ENCODE results near the gene FAM81B.
"Not testable (repeated sequence)": the region's sequence is repeated elsewhere in the genome, so short reads cannot be mapped to it uniquely, and the experiment has no call there.

The FAM81B gene, protein sequence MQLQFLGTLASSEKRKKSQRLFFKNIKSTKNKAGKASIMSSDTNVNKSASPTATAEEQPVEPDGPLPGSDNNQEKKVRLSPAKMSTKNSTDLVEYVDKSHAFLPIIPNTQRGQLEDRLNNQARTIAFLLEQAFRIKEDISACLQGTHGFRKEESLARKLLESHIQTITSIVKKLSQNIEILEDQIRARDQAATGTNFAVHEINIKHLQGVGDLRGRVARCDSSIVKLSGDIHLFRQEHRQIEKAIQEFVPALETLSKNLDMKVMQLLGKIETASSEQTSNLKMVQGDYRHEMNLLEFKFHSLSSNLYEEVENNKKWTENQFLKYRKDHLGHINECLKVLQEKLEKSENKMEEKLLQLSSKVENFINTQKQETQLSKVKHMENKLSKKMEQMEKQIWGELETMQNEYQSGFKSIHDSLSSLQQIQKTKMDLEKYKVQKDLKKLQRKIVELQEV

DNA sequence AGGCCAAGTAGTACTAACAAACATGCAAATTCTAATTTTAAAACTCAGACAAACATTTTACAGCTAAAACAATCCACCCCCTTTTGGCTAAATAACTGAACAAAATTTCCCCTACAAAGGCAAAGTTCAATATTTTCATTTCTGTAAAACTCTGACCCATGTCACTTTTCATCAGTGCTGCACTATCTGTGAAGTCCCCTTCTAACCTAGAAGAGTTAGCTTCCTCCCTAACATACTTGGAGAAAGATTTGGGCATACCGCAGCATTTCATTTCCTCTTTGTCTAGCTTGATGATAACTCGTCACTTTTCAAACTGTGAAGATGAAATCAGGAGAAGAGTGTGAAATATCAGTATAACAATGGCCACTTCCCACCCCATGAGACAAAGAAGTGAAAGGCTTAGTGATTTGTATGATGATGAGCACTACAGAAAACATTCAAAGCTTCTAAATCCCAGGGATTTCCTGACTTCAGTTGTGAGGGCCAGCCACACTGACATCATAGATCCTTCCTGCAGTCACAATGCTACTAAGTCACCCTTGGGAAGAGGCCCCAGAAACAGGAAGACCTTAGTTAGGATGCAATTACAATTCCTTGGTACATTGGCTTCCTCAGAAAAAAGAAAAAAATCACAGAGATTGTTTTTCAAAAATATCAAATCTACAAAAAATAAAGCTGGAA is at the start of gene FAM81B:
FAM81B (plus strand) TSS at position 555 of the 681 bp plus-strand sequence; CDS start at position 579, 24 bp downstream.
- no peak for DNase-seq

DNA sequence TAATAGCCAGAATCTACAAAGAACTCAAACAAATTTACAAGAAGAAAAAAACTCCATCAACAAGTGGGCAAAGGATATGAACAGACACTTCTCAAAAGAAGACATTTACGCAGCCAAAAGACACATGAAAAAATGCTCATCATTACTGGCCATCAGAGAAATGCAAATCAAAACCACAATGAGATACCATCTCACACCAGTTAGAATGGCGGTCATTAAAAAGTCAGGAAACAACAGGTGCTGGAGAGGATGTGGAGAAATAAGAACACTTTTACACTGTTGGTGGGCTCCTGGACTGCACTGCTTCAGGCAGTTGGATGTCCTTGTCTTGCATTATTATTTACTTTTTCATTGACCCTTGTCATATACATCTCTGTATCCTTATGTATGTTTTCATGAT is 49.7 kb upstream of the FAM81B start:
- DNase-seq: not testable (repeated sequence)

DNA sequence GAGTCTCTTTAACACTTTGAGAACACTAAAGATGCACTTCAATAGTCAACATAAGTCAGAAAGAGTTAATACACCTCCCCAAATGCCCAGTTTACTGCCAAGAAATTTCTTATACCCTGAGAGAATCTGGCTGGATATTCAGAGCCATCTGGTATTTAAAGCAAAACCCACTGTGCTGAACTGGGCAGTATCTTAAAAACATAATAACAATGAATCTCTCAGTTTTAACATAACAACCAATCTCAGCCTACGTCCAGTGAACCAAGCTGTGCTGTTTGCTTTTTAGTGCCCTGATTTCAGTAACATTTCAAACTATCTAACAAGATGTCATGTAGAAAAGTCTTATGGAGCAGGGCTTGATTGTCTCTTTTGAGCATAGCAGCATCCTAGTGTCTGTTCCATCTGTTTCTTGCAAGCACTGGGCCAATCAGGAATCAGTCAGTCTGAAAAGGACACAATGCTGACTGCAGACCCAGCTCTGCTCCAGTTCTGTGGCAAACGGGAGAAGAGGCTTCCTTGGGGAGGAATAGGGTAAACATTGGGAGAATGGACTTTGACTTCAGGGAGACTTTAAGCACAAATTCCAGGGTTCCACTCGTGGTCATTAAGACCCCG is 43.6 kb upstream of the FAM81B start:
- no peak for DNase-seq

DNA sequence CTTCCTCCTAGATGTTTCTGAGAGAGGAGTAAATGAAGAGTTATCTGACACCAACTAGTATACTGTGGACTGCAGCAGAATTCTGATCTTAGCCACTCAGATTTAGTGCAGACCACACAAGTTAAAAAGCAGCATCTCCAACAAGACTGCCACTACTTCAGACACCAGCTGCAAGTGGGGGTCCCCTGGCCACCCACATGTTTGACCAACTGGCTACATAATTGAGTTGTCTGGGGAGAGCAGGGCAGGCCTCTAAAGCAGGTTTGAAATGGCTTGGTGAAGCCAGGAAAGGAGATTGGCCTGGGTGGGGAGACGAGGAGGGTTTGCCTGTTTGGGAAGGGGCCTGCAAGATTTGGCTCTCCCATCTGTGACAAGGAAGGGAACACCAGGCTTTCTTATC is 40.5 kb upstream of the FAM81B start:
- DNase-seq: no peak

DNA sequence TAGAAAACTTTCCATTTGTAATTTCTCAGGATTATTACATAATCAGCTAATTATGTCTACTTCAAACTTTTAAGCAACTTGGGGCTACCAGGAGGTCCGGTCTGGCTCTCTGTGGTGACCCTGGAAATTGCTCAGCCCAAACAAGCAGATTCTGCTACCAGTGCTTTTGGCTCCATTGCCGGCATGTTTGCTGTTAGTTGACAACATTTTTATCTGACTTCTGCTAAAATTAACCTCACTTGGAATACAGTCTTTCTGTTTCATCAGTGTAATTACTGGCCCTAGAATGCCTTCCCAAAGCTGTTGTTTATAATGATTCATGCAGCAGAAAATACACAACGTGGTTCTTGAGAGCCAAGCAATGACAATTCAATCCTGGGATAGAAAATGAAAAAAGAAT is 38.5 kb upstream of the FAM81B start:
- no peak for DNase-seq

DNA sequence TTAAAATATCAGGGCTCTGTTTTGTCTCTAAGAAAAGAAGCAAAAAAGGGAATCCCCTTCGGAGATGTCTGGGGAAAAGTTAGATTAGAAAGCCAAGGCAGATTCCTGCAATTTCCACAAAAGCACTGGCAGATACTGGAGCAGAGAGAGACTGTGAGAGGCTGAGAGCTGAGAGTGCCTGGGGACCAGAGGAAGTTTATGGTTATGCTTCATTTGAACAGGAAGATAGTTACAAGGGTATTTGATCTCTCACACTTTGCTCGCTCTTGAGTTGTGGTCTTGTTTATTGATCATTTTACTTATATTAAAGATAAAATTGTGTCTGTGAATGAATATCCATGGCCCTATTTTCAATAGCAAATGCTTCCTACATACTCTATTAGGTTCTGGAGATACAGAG is 32.8 kb upstream of the FAM81B start:
- no peak for DNase-seq

DNA sequence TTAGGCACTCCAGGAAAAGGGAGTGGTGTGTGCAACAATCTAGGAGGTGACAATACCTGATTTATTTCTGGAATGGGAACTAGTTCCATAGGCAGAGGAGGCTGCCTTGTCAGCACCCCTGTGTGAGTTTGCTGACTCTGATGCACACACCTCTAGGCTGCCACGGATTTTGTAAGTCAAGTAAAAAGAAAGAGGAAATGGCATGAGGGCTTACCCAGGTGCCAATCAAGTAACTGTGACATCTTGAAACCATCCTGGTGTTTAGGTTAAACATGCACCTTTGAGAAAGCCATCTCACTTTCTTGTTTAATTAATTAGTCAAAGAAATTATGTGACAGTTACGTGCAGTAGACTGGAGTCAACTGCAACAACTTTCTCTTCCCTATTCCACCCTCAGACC is 32.3 kb upstream of the FAM81B start:
- no peak for DNase-seq

DNA sequence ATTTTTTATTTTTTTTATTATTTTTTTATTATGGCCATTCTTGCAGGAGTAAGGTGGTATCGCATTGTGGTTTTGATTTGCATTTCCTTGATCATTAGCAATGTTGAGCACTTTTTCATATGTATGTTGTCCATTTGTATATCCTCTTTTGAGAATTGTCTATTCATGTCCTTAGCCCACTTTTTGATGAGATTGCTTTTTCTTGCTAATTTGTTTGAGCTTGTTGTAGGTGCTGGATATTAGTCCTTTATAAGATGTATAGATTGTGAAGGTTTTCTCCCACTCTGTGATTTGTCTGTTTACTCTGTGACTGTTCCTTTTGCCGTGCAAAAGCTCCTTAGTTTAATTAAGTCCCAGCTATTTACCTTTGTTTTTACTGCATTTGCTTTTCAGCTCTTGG is 30.5 kb upstream of the FAM81B start:
- DNase-seq: not testable (repeated sequence)

DNA sequence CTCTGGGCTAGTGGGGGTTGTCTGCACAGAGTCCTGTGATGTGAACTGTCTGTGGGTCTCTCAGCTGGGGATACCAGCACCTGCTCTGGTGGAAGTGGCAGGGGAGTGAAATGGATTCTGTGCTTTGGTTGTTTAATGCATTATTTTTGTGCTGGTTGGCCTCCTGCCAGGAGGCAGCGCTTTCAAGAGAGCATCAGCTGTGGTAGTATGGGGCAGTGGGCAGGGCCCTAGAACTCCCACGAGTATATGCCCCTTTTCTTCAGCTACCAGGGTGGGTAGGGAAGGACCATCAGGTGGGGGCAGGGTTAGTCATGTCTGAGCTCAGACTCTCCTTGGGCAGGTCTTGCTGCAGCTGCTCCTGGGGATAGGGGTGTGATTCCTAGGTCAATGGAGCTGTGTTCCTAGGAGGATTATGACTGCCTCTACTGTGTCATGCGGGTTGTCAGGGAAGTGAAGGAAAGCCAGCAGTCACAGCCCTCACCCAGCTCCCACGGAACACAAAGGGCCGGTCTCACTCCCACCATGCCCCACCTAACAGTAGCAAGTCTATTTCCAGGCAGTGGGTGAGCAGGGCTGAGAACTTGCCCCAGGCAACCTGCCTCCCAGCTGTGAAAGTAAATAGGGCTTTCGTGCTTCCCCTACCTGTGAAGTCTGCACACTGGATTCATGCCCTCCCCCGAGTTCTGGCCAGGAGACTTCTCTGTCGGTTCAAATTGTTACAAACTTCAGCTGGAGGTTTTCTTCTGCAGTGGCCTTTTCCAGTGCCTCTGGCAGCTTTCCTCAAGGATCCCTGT is 25.7 kb upstream of the FAM81B start:
- DNase-seq: no peak

DNA sequence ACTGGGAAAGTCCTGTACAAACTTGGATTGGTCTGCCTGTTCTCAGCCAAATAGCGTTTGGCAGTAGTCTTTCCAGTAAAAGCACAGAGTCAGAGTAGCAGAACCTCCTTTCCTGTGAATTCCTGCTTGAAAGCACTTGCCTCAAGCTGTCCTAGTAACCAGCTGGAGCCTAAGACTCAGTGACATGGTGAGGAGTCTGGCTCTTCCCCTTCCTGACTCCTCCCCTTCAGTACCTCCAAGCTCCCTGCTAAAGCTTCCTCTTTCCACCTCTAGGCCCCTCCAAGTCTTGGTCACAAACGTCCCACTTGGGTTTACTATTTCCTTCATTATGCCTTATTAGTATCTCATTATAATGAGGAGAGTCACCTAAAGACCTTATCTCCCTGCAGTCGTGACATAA is 21.4 kb upstream of the FAM81B start:
- DNase-seq: peak; percentile 37

DNA sequence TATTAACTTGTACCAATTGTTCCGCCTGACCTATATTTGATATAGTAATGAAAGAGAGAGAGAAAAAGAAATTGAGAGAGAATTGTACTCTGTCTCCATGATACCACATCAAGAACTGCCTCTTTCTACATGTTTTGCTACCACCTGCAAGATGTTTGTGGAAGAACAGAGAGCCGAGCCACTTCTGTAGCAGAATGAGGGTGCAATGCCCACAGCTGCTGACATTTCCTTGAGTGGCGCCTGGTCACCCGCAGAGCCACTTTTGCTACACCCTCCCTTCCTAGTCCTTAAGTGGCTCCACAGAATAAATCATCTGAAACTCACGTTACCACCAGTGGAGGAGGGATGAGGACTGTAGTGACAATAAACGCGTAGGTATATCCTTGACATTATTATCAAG is 17.1 kb upstream of the FAM81B start:
- DNase-seq: no peak

DNA sequence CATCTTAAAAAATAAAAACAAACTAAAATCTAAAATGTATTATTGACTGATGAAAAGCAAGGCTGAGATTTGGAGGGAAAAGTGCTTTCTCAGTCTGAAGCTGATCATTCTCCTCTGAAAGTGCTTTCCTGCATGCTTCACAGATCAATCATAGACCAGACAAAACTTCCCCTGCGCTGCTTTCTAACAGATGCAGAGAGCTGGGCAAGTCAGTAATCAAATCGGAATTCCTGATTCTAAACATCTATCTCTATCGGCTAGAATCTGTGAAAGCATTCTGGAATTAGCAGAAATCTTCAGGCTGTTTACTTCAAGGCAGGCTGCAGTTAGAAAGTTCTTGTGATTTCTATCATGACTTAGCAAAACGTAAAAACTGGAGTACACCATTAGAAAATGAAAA is 15.6 kb upstream of the FAM81B start:
- DNase-seq: no peak

DNA sequence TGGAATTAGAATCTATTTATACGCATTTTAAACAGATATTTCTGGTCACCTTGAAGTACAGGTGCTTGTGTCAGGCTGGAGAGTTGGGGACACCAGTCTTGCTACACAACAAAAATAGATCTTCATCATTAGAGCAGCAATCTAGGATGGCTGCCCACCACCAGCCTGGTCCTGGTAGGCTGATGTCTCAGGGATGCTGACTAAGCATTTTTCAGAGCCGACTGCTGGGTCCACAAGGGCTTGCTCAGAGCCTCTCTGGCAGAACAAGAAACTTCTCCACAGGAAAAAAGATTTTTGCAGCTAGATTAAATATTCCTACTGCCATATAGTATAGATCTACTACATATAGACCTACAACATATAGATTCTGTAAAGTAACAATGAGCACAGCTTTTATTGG is 12.0 kb upstream of the FAM81B start:
- no peak for DNase-seq

DNA sequence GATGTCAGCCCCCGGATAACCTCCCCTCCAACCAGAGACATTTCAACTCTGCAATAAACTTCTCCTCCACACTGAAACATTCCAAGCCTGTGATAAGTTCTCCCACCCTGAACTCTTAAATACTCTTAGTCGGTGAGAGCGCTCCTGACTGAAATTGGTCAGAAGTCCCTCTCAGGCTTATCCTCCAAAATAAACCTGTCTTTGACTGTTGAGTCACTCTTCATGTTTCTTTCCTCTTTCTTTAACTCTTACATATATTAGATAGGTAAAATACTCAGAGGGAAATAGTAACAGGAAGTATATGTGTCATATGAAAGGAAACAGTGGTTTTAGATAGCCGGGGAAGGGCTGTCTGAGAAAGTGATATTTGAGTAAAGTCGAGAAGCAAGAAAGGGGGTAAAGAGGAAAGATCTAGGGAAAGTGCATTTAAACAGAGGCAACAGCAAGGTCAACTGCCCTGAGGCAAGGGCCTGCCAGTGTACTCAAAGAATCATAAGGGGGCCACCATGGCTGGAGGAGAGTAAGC is 11.0 kb upstream of the FAM81B start:
- DNase-seq: no peak

DNA sequence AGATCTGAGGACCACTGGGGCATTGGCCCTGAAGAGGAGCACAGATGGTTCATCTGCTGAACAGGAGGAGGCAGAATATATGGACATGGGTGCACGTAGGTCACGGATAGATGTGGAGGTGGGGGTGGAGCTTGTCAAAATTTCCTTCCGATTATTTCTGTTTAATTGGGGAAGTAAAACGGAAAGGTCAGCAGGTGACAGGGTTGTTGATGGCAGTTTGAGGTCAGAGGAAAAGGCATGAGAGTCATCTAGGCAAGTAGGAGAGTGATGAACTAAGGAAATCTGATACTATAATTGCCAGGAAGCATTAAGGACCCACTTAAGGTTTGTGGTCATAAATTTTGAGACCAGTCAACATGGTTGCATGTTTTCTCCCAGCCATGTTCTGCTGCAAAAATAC is 8.4 kb upstream of the FAM81B start:
- DNase-seq: no peak

DNA sequence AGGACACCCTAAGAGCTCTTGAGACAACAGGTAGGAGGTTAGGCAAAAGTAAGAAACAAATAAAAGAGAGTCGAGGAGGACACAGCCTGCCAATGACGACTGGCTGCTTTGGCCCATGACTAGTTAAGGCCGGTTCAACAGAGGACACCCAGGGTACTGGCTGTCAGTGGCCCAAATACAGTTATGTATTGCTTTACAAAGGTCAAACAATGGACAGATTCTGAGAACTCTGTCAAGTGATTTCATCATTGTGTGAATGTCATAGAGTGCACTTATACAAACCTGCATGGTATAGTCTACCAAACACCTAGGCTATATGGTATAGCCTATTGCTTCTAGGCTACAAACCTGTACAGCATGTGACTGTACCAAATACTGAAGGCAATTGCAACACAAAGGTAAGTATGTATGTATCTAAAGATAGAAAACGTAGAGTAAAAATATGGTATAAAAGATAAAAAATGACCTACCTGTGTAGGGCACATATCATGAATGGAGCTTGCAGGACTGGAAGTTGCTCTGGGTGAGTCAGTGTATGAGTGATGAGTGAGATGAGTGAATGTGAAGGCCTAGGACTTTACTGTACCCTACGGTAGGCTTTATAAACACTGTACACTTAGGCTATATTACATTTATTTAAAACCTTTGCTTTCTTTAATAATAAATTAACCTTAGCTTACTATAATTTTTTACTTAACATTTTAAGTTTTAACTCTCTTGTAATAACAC is 6.5 kb upstream of the FAM81B start:
- DNase-seq: no peak

DNA sequence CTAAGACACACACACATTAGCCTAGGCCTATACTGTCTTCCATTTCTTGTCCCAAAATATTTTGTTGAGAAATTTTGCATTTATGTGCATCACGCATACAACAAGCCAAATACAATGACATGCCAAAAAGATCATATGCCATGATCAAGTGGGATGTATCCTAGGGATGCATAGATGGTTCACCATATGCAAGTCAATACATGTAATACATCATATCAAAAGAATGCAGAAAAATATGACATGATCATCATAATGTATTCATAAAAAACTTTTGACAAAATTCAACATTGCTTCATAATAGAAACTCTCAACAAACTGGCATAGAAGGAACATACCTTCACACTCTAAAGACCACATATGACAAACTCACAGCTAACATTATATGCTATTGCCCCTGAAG is 5.8 kb upstream of the FAM81B start:
- DNase-seq: no peak

DNA sequence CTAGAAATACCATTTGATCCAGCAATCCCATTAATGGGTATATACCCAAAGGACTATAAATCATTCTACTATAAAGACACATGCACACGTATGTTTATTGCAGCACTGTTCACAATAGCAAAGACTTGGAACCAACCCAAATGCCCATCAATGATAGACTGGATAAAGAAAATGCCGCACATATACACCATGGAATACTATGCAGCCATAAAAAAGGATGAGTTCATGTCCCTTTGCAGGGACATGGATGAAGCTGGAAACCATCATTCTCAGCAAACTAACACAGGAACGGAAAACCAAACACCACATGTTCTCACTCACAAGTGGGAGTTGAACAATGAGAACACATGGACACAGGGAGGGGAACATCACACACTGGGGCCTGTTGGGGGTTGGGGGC is 799 bp downstream of the FAM81B start:
- DNase-seq: not testable (repeated sequence)

DNA sequence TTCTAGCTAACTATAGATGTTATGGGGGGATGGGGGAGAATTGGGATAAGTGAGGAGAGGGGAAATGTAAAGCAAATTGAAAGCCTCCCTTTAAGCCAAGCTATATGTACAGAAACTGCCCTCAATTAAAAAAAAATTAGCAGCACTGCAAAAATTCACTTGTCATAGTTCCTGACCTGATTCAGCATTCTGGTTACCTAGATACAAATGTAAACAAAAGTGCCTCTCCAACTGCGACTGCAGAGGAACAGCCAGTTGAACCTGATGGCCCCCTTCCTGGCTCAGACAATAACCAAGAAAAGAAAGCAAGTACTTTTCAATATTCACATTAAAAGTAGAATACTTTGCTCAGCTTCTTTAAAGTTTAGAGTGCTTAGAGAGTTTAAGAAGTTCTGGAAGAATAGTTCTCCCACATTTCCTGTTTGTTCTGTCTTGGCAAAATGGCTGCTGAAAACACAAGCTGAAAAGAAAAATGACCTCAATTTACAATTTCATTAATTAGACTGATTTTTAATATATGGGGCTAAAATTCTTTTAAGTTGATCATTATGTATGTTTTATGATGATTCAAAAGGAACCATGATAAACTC is 1.5 kb downstream of the FAM81B start:
- peak; percentile 48 for DNase-seq

DNA sequence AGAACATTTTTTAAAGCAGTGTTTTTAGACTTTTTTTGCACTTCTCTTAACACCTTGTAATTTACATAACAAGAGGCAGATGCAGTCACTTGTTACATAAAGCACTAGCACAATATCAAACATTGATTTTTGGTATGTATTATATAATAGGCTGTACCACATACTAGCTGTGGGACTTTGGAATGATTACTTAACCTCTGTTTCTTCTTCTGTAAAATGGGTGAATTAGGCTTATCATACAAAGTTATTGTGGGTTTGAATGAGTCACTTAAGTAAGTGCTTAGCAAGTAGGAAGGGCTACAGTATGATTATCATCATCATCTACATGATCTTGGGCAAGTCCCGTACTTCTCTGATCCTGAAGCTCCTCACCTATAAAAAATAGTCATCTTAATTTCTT is 2.1 kb downstream of the FAM81B start:
- no peak for DNase-seq

DNA sequence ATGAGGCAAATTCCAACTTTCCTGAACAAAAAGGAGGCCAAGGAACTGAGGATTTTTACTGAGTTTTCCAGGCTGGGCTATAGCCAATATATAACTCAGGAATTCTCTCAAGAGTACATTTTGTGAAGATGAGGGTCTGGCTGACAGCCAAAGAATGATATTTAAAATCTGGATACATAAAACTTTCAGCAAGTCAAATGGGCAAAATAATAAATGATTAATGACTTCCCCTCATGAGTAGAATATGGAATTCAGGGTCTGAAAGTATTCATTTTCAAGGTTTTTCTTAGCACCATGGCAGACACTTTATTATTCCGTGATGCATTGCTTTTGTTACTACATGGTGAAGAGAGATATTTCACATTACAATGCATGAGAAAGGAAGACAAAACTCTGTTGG is 7.8 kb downstream of the FAM81B start:
- no peak for DNase-seq

DNA sequence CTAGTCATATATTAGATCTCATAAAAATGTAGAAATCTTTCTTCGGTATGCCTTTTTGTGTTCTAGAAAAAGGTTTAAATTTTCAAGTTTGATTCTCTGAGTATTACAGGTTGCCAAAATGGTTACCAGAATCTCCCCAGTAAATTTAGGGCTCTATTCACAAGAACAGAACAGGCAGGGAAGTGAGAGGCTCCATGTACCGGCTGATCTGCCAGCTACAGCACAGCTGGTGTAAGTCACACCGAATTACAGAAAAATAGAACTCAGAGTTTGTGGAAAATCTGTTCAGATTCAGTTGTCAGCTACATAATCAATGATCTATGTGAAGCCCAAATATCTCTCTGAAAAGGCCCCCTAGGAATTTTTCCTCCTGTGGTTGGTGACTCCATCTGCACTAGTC is 10.5 kb downstream of the FAM81B start:
- DNase-seq: no peak

Data from GDM1 (cell line).